Esophagus mucosa (tissue), 1 donor: ENCODE results near the gene POFUT2. TPM values are rescaled to one million over a fixed set of nuclear protein-coding genes. Genes with fewer than 3 reads are reported as not detected.

Source experiments
- ATAC-seq: fragments of 200-7000 bp; cut with Tn5 transposase; one replicate; pipeline ENCODE4 v1.9.1; 2020
- total RNA-seq: library from RNA; stranded (reverse); gene quantifications from one replicate; pipeline ENCODE4 v1.2.4, GENCODE V29; 2023
- donor health status: DM: yes; HTN: yes; CAD: no.

Gene POFUT2
- total RNA-seq, 1 donor from 2014 or later = 6.2 TPM

- no peak for ATAC-seq
Measured at GRCh38 chr21:45297329-45297728, 9.6 kb upstream of the POFUT2 start.

GRCh38 chr21:45296638-45297037 is 8.9 kb upstream of the POFUT2 start:
- no peak for ATAC-seq

DNA sequence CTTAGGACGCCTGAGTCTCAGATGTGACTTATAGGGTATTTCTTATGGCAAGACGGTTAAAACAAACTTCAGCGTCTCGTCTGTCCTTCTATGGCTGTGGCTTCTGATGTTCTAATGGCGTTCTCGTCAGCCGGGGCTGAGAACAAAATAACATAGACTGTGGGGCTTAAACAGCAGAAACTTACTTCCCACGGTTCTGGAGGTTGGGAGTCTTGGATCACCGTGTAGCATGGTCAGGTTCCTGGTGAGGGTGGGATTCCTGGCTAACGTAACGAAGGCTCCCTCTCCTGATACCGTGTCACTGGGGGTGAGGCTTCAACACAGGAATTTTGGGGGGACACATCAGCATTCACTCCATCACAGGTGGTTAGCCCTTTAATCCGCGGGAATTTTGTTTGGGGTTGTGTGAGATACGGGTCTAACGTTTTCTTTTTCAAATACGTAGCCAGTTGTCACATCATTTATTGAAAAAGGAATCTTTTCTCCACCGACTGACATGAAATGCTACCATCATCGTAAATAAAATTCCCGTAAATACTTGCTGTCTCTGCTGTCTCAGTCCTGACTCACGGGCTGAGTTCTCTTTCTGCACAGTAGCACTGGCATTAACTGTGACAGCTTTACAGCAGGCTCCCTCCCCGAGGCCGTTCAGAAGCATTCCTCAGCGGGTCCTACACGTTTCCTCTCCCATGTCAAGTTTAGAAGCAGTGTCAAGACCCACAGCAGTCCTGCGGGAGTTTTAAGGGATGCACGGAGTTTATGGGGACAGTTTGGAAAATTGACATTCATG is 8.1 kb upstream of the POFUT2 start:
- ATAC-seq = no peak

GRCh38 chr21:45294509-45295291 is 7.0 kb upstream of the POFUT2 start:
- ATAC-seq = peak; percentile 24

DNA sequence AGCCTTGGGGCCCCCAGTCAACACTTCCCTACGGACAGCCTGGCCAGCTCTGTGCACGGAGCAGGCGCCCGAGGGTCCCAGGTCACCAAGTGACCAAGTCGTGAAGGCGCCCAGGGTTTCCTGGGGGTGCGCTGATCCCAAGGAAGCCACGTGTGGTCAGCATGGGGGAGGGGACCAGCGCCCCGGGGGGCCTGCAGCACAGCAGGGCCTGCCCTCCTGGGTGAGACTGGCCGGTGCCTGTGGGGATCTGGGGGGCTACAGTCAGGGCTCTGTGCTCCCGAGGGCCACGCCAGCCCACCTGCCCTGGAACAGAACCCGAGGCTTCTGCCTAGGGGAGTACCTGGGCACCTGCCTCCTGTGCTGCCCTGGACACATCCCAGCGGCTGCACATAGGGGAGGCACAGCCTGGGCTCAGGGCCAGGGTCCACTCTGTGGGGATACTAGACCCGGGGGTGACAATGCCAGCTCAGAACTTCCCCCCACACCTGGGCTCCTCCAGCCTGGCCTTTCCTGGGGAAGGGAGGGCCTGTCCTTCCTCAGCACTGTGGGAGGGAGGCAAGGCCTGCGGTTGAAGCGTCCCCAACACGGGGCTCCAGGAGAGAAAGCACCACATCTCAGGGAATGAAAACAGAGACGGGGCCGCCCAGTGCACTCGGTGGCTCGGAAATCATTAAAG is 6.2 kb upstream of the POFUT2 start:
- peak; percentile 7 for ATAC-seq

- ATAC-seq = no peak
Measured at GRCh38 chr21:45293220-45293725, 5.6 kb upstream of the POFUT2 start.

DNA sequence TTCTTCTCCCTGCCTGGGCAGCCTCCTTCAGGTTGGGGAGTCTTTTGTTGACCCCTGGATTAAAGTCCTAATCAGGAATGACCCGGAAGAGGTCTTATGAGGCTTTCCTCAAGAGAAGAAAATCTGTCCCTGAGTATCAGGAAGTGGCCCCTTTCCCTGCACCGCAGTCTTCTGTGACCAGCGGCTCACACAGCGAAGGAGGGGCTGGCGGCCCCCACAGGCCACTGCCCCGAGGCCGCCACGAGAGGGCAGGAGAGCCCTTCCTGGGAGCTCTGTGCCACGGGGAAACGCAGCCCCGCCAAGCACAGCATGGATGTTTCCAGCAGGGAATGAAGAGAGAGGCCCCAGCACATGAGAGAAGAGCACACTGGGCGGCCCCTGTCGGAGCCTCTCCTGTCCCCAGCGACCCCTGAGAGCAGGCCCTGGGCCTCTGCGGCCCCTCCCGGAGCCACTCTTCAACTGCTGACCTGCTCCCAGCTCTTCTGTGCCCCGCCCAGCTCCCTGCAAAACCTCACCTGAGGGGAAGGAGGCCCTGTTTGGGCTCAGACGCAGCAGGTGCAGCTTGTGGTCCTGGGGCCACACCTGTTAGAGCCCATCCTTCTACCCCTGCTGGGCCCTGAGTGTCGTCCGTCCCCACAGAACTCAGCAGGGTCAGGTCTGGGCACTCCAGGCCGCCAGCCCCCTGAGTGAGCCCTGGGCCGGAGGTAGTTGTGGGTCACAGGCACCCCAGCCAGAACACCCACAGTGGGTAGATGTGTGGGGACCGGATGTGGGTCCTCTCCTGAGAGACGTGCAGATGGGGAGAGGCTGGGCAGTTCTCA is 4.9 kb upstream of the POFUT2 start:
- peak; percentile 68 for ATAC-seq

DNA sequence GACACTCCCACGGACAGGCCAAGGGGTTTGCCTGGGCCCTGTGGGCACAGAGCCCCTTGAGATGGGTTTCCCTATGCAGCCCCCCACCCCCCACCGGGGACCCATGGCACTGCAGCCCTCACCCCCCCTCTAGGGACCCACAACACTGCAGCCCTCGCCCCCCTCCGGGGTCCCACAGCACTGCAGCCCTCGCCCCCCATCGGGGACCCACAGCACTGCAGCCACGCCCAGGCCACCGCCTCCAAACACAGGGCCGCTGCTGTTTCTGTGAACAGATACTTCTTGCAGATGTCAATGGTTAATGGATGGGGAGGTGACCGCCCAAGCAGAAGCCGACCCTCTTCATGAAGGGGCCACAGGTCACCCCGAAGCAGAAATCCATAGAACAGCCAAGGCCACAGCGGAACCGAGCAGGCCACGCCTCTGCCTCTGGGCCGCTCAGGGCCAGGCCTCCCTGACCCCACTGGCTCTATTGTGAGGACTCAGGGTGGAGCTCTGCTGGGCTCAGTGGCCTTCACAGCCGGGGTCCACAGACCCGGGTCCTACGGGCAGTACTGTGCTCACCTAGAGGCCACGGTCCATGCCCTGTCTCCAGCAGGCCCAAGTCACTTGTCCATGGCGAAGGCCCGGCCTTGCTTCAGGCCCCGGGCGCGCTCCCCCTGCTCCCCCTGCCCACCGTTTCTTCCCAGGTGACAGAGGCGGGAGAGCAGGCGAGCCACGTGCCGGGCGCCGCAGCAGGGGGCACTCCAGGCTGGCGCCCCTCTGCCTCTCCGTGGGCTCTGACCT is 4.1 kb upstream of the POFUT2 start:
- no peak for ATAC-seq

- ATAC-seq = no peak
Measured at GRCh38 chr21:45290948-45291612, 3.4 kb upstream of the POFUT2 start.

DNA sequence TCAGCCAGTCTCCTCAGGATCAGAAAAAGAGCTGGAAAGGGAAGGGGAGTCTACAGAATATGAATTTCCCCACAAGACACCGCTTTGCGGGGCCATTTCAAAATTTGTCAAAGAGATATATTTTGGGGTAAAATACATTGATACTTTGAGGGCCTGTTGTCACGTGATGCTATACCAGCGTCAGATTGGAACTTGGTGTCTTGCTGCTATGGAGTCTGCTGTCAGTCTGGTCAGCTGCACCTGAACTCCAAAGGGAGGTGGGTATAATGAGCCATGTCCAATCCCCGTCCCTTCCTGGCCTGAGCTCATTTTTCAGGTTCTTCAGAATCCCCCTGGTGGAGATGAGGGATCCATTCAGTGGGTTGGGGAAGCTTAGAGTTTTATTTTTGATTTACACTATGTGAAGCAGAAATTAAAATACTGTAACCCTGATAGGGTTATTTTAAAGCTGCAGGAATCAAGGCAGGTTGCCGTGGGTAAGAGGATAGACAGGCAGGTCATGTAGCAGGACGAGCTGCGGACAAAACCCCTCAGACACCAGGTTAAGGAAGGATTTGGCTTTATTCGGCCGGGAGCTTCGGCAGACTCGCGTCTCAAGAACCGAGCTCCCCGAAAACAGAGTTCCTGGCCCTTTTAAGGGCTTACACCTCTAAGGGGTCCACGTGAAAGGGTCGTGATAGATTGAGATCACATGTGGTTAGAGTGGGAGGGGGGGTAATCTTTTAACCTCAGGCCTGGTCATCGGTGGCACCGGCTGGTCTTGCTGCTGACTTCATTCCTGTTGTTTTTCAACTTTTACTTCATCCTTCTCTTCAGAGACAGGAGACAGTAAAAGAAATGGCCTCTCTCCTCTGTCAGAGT is 2.2 kb upstream of the POFUT2 start:
- ATAC-seq = no peak

DNA sequence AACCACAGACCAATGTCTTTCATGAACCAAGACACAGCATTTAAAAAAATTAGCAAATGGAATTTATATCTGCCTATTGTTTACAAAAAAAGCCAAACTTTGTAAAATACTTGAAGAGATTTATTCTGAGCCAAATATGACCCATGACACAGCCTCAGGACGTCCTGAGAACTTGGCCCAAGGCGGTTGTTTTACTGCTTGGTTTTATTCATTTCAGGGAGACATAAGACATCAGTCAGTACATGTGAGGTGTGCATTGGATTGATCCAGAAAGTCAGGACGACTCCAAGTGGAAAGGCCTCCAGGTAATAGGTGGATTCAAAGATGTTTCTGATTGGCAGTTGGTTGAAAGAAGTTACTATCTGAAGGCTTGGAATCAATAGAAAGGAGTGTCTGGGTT is 1.4 kb upstream of the POFUT2 start:
- ATAC-seq = no peak

- peak; percentile 5 for ATAC-seq
Measured at GRCh38 chr21:45288441-45288841, 746 bp upstream of the POFUT2 start.

GRCh38 chr21:45286671-45287437 is 841 bp downstream of the POFUT2 start:
- ATAC-seq = no peak

DNA sequence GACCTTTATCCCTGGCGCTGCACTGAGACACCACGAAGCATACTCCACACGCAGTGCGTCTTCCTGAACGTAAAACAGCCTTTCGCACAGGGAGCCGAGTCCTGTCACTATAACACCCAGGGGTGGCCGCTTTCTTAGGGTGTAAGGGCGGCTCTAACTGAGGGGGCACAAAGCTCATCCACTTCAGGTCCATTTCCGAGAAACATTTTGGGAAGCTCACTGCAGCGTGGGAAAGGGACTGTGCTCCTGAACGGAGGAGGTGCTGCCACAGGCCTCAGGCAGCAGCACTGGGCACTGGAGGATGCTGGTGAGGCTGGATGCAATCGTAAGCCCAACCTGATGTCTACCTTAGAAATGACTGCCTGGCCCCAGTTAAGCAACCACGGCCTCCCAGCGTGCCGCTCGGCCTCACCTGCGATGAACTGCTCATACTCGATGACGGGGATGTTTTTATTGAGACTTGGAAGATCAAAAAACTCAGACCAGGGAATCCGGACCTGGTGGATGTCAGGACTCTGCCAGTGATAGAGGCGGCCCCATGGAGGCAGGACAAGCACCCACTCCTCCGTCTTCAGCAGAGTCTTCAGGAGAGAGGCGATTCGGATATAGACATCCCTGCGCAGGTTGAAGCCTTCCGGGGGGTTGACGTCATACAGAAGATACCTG is 2.3 kb downstream of the POFUT2 start:
- no peak for ATAC-seq

- ATAC-seq = no peak
Measured at GRCh38 chr21:45284456-45284741, 3.3 kb downstream of the POFUT2 start.

- ATAC-seq = no peak
Measured at GRCh38 chr21:45283611-45284455, 3.9 kb downstream of the POFUT2 start.

DNA sequence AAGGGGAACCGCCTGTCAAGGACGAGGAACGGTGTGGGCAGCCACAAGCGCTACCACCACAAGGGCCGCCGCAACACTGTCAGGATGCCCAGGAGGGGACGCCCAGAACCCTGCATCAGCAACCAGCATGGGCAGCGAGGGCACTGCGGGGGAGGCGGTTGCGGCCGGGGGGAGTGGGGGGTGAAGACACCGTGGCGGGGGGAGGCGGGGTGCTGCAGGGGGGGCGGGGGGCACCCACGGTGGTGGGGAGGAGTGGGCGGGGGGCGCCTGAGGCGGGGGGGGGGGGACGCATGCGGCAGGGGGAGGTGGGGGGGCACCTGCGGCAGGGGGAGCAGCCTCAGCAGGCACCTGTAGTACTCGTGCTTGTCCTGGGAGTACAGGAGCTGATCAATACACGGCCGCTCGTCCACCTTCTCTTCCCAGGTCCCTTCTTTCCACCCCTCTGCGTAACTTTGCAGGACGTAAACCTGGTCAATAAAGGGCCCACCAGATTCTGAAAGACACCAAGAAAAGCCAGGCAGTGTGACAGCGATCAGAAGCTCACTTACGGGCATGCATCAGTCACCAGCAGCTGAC is 4.6 kb downstream of the POFUT2 start:
- no peak for ATAC-seq
